ENCODE data around the gene LDLRAD2.

The LDLRAD2 gene

GRCh38 chr1:21845646-21846641, 33.9 kb downstream of the LDLRAD2 start:
- no peak for DNase-seq

GRCh38 chr1:21847223-21848205, 35.4 kb downstream of the LDLRAD2 start:
- DNase-seq = no peak

GRCh38 chr1:21848524-21849174, 36.6 kb downstream of the LDLRAD2 start:
- no peak for DNase-seq

GRCh38 chr1:21849909-21850576, 38.0 kb downstream of the LDLRAD2 start:
- DNase-seq = no peak

GRCh38 chr1:21851430-21852250, 39.6 kb downstream of the LDLRAD2 start:
- DNase-seq = no peak

GRCh38 chr1:21852282-21853130, 40.4 kb downstream of the LDLRAD2 start:
- no peak for DNase-seq

- DNase-seq = no peak
Observed at GRCh38 chr1:21853131-21853427, 41.0 kb downstream of the LDLRAD2 start.

- DNase-seq = no peak
Observed at GRCh38 chr1:21854090-21854750, 42.2 kb downstream of the LDLRAD2 start.

GRCh38 chr1:21854751-21855131, 42.7 kb downstream of the LDLRAD2 start:
- DNase-seq = no peak

GRCh38 chr1:21855257-21856096, 43.4 kb downstream of the LDLRAD2 start:
- no peak for DNase-seq

GRCh38 chr1:21857142-21857839, 45.2 kb downstream of the LDLRAD2 start:
- no peak for DNase-seq

GRCh38 chr1:21857840-21858670, 46.0 kb downstream of the LDLRAD2 start:
- no peak for DNase-seq

GRCh38 chr1:21859669-21860179, 47.7 kb downstream of the LDLRAD2 start:
- DNase-seq = no peak

- no peak for DNase-seq
Observed at GRCh38 chr1:21860971-21861370, 48.9 kb downstream of the LDLRAD2 start.

GRCh38 chr1:21861602-21862429, 49.8 kb downstream of the LDLRAD2 start:
- DNase-seq = no peak

- DNase-seq = no peak
Observed at GRCh38 chr1:21863981-21864380, 51.9 kb downstream of the LDLRAD2 start.
